Colon (tissue), 2 donors: ENCODE data around the gene GAS2L3.
"Not testable (repeated sequence)": the region's sequence is repeated elsewhere in the genome, so short reads cannot be mapped to it uniquely, and the experiment has no call there.

Experiments
- FAIRE-seq: peaks from 2 replicates; lab custom pipeline; 2012; peaks lifted over from hg19 to GRCh38; lab: Jason Lieb, UNC
- donor health status: control.
- donor health status: control.

GAS2L3 gene

GRCh38 chr12:100574187-100575074 lies 947 bp downstream of the GAS2L3 start:
- no peak for FAIRE-seq

- FAIRE-seq, result peak; percentile 64
These were observed 3.0 kb downstream of the GAS2L3 start for GRCh38 chr12:100576331-100577036.

GRCh38 chr12:100578923-100579322 lies 5.4 kb downstream of the GAS2L3 start:
- FAIRE-seq, result no peak

- FAIRE-seq, result no peak
These were observed 6.4 kb downstream of the GAS2L3 start for GRCh38 chr12:100579844-100580243.

DNA sequence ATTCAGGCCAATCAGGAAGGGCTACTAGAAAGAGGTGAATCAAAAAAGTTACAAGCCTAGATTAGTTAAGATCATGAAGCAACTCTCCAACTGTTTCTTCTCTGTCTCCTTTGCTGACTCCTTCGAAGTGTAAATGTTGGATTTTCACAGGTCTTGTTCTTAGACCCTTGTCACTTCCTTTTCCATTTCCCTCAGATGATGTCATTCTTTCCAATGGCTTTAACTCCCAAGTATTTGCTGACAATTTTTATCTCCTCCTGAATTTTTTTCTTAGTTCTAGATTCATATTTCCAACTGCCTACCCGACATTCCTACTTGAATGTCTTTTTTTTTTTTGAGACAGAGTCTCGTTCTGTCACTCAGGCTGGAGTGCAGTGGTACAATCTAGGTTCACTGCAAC lies 10.8 kb downstream of the GAS2L3 start:
- FAIRE-seq, result no peak

DNA sequence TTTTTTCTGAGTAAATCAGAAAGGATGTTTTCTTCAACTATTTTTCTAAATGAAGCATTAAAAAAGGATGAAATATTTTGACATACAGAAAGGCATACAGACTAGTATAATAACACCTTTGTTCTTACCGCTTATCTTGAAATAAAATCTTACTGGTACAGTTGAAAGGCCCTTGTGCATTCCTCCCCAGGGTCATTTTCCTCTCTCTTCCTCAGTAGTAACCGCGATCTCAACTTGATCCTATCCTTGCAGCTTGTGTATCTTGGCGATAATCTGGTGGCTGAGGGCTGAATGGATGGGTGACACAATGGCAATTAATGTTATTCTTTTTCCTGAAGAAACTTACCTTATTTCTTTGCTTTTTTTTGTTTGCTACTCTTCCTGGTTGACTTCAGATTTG lies 18.5 kb downstream of the GAS2L3 start:
- FAIRE-seq, result no peak

DNA sequence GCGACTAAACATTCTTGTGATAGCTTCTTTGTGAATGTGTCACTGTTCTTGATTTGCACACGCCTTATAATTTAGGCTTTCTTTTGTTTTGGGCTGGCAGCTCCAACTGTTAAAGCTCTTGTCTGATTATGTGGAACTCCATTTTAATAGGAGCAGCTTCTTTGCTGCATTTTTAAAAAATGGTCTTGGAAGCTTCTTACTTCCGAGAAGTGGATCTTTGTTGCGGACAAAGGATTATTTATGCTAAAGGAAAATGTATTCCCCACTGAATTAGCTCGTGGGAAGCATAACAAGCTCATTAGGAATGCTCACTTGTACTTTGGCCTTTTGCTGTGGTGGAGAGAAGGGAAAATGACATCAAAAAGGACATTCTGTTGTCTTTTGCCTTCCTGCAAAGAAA lies 20.0 kb downstream of the GAS2L3 start:
- FAIRE-seq, result no peak

DNA sequence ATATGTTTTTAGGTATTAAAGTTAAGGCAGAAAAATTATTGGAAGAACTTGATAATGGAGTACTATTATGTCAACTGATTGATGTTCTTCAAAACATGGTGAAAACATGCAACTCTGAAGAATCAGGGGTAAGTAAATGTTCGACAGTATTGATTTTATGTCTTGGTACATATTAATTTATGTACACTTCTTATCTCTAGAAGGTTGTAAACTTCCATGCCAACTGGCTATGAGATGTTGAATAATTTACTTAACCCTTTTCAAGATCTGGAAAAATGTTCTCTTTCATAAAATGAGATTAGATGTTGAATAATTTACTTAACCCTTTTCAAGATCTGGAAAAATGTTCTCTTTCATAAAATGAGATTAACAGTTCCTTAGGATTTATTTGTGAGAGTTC lies 28.1 kb downstream of the GAS2L3 start:
- no peak for FAIRE-seq

DNA sequence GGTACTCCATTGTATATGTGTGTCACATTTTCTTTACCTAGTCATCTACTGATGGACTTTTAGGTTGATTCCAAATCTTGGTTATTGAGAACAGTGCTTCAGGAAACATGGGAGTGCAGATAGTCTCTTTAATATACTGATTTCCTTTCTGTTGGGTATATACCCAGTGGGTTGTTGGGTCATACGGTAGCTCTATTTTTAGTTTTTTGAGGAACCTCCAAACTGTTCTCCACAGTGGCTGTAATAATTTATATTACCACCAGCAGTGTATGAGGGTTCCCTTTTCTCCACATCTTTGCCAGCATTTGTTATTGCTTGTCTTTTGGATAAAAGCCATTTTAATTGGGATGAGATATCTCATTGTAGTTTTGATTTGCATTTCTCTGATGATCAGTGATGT lies 29.5 kb downstream of the GAS2L3 start:
- not testable (repeated sequence) for FAIRE-seq

DNA sequence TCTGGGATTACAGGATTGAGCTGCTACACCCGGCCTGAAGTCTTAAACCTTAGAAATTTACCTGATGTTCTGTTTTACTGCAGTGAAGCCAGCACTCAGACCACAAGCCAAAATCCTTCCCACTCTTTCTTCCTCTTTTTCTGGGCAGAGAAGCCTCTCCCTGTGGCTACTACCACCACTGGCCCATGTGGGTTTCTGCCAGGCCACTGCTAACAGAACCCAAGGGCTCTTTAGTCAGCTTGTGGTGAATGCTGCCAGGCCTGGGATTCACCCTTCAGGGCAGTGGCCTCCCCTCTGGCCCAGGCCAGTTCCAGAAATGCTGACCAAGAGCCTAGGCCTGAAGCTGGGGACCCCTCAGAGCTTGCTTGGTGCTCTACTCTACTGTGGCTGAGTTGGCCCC lies 35.3 kb downstream of the GAS2L3 start:
- FAIRE-seq, result no peak

GRCh38 chr12:100610666-100611430 lies 37.4 kb downstream of the GAS2L3 start:
- no peak for FAIRE-seq

DNA sequence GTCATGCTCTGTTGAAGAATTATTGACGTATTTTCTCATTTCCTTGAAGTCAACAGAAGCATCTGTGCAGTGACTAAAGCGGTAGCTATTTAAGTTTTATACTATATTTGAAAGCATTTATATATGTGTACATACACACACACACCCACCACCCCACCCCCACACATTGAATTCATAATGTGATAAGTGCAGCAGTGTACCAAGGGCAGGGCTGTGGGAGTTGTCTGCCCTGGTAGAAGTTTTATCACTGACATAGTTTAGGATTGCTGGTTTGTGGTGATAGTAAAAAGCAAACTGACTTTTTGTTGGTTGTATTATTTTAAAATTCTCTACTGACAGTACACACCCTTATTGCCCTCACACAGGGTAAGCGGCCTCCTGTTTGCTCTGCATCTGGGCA lies 39.1 kb downstream of the GAS2L3 start:
- peak; percentile 72 for FAIRE-seq

- FAIRE-seq, result no peak
These were observed 51.1 kb downstream of the GAS2L3 start for GRCh38 chr12:100624571-100624970.

DNA sequence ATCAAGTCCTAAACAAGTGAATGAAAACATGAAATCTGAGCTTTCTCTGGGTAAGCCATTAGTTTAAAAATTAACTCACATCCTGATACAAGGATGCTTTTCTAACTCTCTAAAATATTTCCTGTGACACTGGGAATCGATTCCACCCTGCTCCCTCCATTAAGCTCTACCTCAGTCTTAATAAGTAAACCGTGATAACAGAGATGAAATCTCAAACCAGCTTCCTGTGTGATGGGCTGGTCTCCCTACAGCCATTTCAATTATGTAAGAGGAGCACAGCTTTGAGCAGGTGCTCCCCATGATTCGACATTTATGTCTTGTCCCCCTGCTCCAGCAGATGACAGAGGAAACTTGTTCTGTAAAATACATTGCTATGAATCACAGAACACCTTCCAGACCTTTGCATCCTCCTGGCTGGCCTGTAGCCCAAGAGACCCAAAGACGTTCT lies 59.0 kb downstream of the GAS2L3 start:
- FAIRE-seq, result no peak

- FAIRE-seq, result not testable (repeated sequence)
These were observed 59.8 kb downstream of the GAS2L3 start for GRCh38 chr12:100633082-100633785.

- FAIRE-seq, result no peak
These were observed 69.8 kb downstream of the GAS2L3 start for GRCh38 chr12:100643246-100643645.

- FAIRE-seq, result no peak
These were observed 73.4 kb downstream of the GAS2L3 start for GRCh38 chr12:100646896-100647295.

DNA sequence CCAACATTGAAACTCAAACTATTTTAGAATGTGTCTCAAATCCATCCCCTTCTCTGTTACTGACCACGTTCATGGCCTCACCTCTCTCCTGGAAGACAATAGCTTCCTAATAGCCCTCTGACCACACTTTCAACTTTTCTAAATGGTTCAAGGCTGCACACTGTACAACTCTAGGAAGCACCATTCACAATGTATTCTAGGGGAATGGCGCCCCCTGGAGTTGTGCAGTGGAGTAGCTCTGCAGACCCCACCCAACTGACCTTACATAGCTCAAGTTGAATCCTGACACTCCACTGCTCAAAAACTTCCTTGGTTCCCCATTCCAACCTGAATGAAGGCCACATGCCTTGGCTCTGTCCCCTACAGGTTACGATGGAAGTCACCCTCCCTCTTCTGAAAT lies 77.6 kb downstream of the GAS2L3 start:
- no peak for FAIRE-seq

- FAIRE-seq, result no peak
These were observed 78.2 kb downstream of the GAS2L3 start for GRCh38 chr12:100651694-100652093.

DNA sequence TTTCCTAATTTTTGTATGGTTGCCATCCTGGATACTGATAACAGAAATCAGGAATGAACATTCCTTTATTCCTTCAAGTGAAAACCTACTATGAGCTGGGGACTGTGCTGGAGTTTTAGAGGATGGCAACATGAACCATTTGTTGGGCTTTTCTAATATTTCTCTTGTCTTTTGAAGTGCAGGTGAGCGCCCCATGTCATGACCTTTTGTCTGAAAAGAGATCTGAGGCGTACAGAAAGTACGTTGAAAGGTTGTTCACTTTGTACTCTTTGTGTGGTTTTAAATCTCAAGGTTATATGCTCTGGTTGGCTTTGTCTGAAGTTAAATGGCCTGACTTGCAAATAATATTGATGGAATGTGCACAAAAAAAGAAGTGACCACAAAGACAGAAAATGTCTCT lies 79.0 kb downstream of the GAS2L3 start:
- no peak for FAIRE-seq

DNA sequence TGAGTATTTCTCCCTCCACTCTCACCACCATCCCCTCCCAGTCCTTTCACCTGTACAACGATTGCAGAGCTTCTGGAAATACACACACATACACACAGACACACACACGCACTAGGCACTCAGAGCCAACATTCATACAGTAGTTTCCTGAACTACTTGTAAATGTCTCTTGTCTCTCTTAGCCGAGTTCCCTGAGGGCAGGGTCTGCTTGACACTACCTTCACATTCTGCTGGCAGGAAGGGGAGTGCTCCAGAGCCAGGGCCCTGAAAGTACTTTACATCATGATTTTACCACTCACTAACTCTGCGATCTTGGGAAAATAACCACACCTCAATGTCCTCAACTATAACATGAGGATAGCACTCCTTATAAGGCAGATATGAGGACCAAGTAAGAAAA lies 82.7 kb downstream of the GAS2L3 start:
- no peak for FAIRE-seq

- FAIRE-seq, result no peak
These were observed 83.4 kb downstream of the GAS2L3 start for GRCh38 chr12:100656856-100657255.
